Natural killer cell (primary cell): ENCODE measurements around the gene ADA. TPM values are rescaled to one million over a fixed set of nuclear protein-coding genes. Genes with fewer than 3 reads are reported as not detected.

Source experiments
- ATAC-seq, 3 donors: fragments of 150-1000 bp in 2 of 3; fragments of 200-7000 bp in 1 of 3; cut with Tn5 transposase; 1 replicate in 1 of 3; 2 replicates in 2 of 3; pipeline ENCODE4 v1.10.0; 2021; ENCODE audit warnings: mild to moderate bottlenecking in 2 of 3, moderate library complexity in 2 of 3
- DNase-seq, 2 donors: peaks; one replicate each; pipeline versions ENCODE4 v3.0.0 to v3.0.0-alpha.2; 2013 to 2021; ENCODE audit warnings: mixed read lengths in 1 of 2
- H3K27ac ChIP-seq: one replicate; pipeline ENCODE4 v1.5.1; 2013; ENCODE audit warnings: mild to moderate bottlenecking, low read length
- H3K27me3 ChIP-seq: one replicate; pipeline ENCODE4 v1.6.1; 2013; ENCODE audit warnings: low read length; ENCODE audit not compliant: control insufficient read depth, insufficient read depth
- H3K36me3 ChIP-seq: one replicate; pipeline ENCODE4 v1.6.1; 2013; ENCODE audit warnings: low read length; ENCODE audit not compliant: control insufficient read depth, insufficient read depth
- H3K4me1 ChIP-seq: one replicate; pipeline ENCODE4 v1.6.1; 2013; ENCODE audit warnings: low read length; ENCODE audit not compliant: control insufficient read depth, insufficient read depth
- H3K4me3 ChIP-seq: one replicate; pipeline ENCODE4 v1.5.1; 2013; ENCODE audit warnings: low read length
- H3K9me3 ChIP-seq: one replicate; pipeline ENCODE4 v1.6.1; 2013; ENCODE audit warnings: low read length; ENCODE audit not compliant: control insufficient read depth, insufficient read depth
- H3K27ac Mint-ChIP-seq, 2 donors: one replicate each; pipeline ENCODE4 v1.8.0; 2022; ENCODE audit warnings: mild to moderate bottlenecking in 2 of 2, mixed read lengths in 2 of 2, moderate library complexity in 1 of 2
- H3K27me3 Mint-ChIP-seq, 2 donors: one replicate each; pipeline ENCODE4 v1.8.0; 2022; ENCODE audit warnings: low read depth in 2 of 2, mixed read lengths in 2 of 2
- H3K36me3 Mint-ChIP-seq: one replicate; pipeline ENCODE4 v1.8.0; 2022; ENCODE audit warnings: mixed read lengths
- H3K4me1 Mint-ChIP-seq, 2 donors: one replicate each; pipeline ENCODE4 v1.8.0; 2022; ENCODE audit warnings: mixed read lengths in 2 of 2
- H3K4me3 Mint-ChIP-seq: one replicate; pipeline ENCODE4 v1.8.0; 2022; ENCODE audit warnings: mild to moderate bottlenecking, moderate library complexity, mixed read lengths
- H3K9me3 Mint-ChIP-seq, 2 donors: one replicate each; pipeline ENCODE4 v1.8.0; 2022; ENCODE audit warnings: mixed read lengths in 2 of 2
- CTCF ChIP-seq: fragments of 200-600 bp; IDR thresholded peaks from one replicate; pipeline ENCODE4 v1.8.0; 2022; ENCODE audit warnings: antibody characterized with exemption
- WGBS: methylation state at CpG from one replicate; pipeline ENCODE4 v1.1.7; 2013; ENCODE audit warnings: missing lambda C conversion rate; ENCODE audit not compliant: insufficient coverage; 5-methylcytosine and 5-hydroxymethylcytosine counted together
- intact Hi-C: fragments of 100-400 bp; cut with micrococcal nuclease; formaldehyde crosslinking; loops from one replicate; pipeline ENCODE4 v1.14.2; 2022
- total RNA-seq, 4 donors: library from RNA; stranded (reverse); fragments of 120-200 nt in 1 of 4; gene quantifications; one replicate each; pipeline versions ENCODE4 v1.2.3 to v1.2.4, GENCODE V29; 2013 to 2022

ADA gene
- total RNA-seq, 3 donors from 2014 or later (not counting 1 experiment from before 2014, with no cell fraction given) = 71.7 to 94.2 (median 73.9) TPM

- no peaks in the 10 kb centered on the region for H3K27me3 ChIP-seq
- H3K36me3 Mint-ChIP-seq = no peaks in the 10 kb centered on the region
- H3K36me3 ChIP-seq = no peaks in the 10 kb centered on the region
- no peaks in the 10 kb centered on the region for H3K9me3 Mint-ChIP-seq
- intact Hi-C loops = no loop called here
- DNase-seq = no peak
- no peak overlapping the region for H3K27ac ChIP-seq
- no peak overlapping the region for H3K27ac Mint-ChIP-seq
- H3K4me3 ChIP-seq = no peak overlapping the region
- no peaks in the 10 kb centered on the region for H3K9me3 ChIP-seq
- no peaks in the 10 kb centered on the region for H3K4me1 Mint-ChIP-seq
- H3K4me1 ChIP-seq = no peaks in the 10 kb centered on the region
- H3K4me3 Mint-ChIP-seq = no peak overlapping the region
- H3K27me3 Mint-ChIP-seq = peaks cover 4 to 7% of the 10 kb centered on the region in 2 donors
- no peak for TF ChIP-seq CTCF
- WGBS = 78% methylated on average over 3 of the region's 3 CpGs
- no peak for ATAC-seq
Observed at GRCh38 chr20:44696315-44696714, 44.8 kb upstream of the ADA start.

GRCh38 chr20:44695674-44696300, 44.3 kb upstream of the ADA start:
- intact Hi-C loops = no loop called here
- Mint-ChIP-seq H3K4me3 (no peak overlapping the region), H3K27me3 (peaks cover 4 to 12% of the 10 kb centered on the region in 2 donors), H3K36me3 (no peaks in the 10 kb centered on the region), H3K4me1 (no peaks in the 10 kb centered on the region), H3K9me3 (no peaks in the 10 kb centered on the region), H3K27ac (no peak overlapping the region)
- Histone ChIP-seq H3K4me3 (no peak overlapping the region), H3K9me3 (no peaks in the 10 kb centered on the region), H3K36me3 (no peaks in the 10 kb centered on the region), H3K4me1 (no peaks in the 10 kb centered on the region), H3K27ac (no peak overlapping the region), H3K27me3 (no peaks in the 10 kb centered on the region)
- ATAC-seq = no peak
- no peak for DNase-seq
- TF ChIP-seq CTCF = no peak

GRCh38 chr20:44695295-44695673, 43.8 kb upstream of the ADA start:
- Mint-ChIP-seq H3K36me3 (no peaks in the 10 kb centered on the region), H3K27me3 (peaks cover 4 to 13% of the 10 kb centered on the region in 2 donors), H3K27ac (no peak overlapping the region), H3K4me3 (no peak overlapping the region), H3K9me3 (no peaks in the 10 kb centered on the region), H3K4me1 (no peaks in the 10 kb centered on the region)
- H3K4me1 ChIP-seq = no peaks in the 10 kb centered on the region
- WGBS = 40% methylated on average over 2 of the region's 2 CpGs
- intact Hi-C loops = no loop called here
- no peak overlapping the region for H3K27ac ChIP-seq
- H3K4me3 ChIP-seq = no peak overlapping the region
- no peak for TF ChIP-seq CTCF
- H3K36me3 ChIP-seq = no peaks in the 10 kb centered on the region
- H3K27me3 ChIP-seq = no peaks in the 10 kb centered on the region
- ATAC-seq = no peak
- no peak for DNase-seq
- H3K9me3 ChIP-seq = no peaks in the 10 kb centered on the region

- no peak overlapping the region for H3K27ac Mint-ChIP-seq
- no peak for TF ChIP-seq CTCF
Observed at GRCh38 chr20:44694159-44694558, 42.7 kb upstream of the ADA start.

More at GRCh38 chr20:44694159-44694558, 42.7 kb upstream of the ADA start:
- H3K9me3 ChIP-seq = no peaks in the 10 kb centered on the region
- no peak overlapping the region for H3K4me3 ChIP-seq
- no peak overlapping the region for H3K27ac ChIP-seq
- H3K27me3 ChIP-seq = no peaks in the 10 kb centered on the region
- Mint-ChIP-seq H3K4me3 (no peak overlapping the region), H3K36me3 (no peaks in the 10 kb centered on the region), H3K9me3 (no peaks in the 10 kb centered on the region), H3K4me1 (no peaks in the 10 kb centered on the region), H3K27me3 (peaks cover 4 to 13% of the 10 kb centered on the region in 2 donors)
- no peaks in the 10 kb centered on the region for H3K4me1 ChIP-seq
- 100% methylated on average over 4 of the region's 4 CpGs for WGBS
- DNase-seq (no peak), ATAC-seq (no peak)
- no peaks in the 10 kb centered on the region for H3K36me3 ChIP-seq
- intact Hi-C loops = no loop called here
